Ishikawa (cell line): ENCODE measurements around the gene C11orf54.
A peak's percentile ranks its signal among the peaks of the same experiment; 100 is the strongest.

Experiments used
- CEBPB ChIP-seq: IDR thresholded peaks from 2 replicates; pipeline ENCODE4 v1.6.1; 2012
- EGR1 ChIP-seq: IDR thresholded peaks from 2 replicates; pipeline ENCODE4 v1.6.1; 2012
- MAX ChIP-seq: IDR thresholded peaks from 2 replicates; pipeline ENCODE4 v1.6.1; 2012
- TCF12 ChIP-seq: IDR thresholded peaks from 2 replicates; pipeline ENCODE4 v1.6.1; 2012; ENCODE audit warnings: low read depth

DNA sequence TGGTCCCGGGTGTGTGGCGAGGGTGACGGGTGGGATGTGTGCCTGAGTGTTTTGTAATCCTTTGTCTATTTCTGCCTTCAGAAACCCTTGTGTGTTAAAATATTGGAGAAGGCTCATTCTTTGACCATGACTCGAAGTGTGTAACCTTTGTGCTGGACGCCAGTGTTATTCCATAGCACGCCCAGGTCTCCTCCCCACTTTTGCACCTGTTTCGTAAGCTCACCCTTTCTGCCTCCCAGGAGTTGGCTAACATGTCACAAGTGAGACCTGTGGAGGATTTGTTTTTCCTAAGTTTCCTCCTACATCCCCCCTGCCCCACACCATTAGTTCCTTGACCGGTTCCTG, 382 bp downstream of the C11orf54 start:
- TF ChIP-seq EGR1 (no peak), CEBPB (peak; percentile 80), MAX (no peak), TCF12 (no peak)
